GM06990 (cell line): ENCODE results near the gene CDX1.
A peak's percentile ranks its signal among the peaks of the same experiment; 100 is the strongest.

Experiments
- DNase-seq: peaks from one replicate; pipeline ENCODE4 v3.0.0-alpha.2; 2011; ENCODE audit not compliant: insufficient read length; ENCODE audit errors: extremely low read depth
- H3K27me3 ChIP-seq: replicated peaks from 2 replicates; pipeline ENCODE4 v1.6.0; 2011; ENCODE audit warnings: low read length; ENCODE audit not compliant: control insufficient read depth, insufficient read depth
- H3K36me3 ChIP-seq: 2 replicates; pipeline ENCODE4 v1.5.1; 2011; ENCODE audit warnings: low read length; ENCODE audit not compliant: control insufficient read depth, insufficient read depth
- H3K4me3 ChIP-seq: replicated peaks from 2 replicates; pipeline ENCODE4 v1.5.1; 2011; ENCODE audit warnings: low read depth, mild to moderate bottlenecking, control low read depth, low read length
- TF ChIP-seq, protein P1 (sequence below): IDR thresholded peaks from 2 replicates; pipeline ENCODE4 v1.5.1; 2011; ENCODE audit warnings: low read length, control low read depth, mild to moderate bottlenecking, inconsistent platforms; ENCODE audit not compliant: insufficient read depth, poor library complexity, severe bottlenecking

CDX1 gene

DNA sequence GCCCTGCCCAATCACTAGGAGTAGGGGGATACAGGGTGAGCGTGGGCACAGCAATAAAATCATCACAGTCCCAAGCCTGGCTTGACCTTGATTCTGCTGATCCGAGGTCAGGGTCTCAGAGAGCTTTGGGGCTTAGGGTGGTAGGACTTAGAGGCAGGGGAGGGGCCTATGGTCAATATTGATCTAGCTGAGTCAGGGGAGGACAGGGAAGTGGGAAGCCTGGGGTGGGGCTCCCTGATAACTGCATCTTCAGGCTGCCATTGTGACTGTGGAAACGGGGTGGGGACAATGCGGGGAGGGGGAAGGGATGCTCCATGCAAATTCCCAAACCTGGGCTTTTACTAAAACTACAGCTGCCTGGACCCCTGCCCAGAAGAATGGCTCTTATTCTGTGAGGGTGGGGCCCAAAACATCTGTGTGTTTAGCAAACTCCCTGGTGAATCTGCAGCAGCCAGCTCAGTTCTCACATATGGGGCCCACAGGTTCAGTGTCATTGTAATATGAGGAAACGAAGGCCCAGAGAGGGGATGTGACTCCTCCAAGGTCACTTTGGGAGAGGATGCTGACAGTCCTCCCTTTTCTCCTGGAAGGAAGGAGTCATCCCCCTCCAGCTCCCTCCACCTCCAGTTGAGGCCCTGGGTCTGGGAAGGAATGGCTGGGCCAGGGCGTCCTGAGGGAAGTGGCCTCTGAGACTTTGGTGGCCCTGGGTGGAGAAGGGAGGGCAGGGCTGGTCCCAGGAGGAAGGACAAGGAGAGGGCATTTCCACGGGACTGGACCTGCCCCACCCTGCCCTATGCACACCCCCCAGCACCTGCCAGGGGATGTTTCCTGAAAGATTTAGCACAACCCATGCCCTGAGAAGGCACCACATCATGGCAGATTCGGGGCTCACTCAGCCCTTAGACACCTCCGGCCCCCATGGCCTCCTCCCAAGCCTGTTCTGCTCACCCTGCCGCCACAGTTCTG lies 49.7 kb downstream of the CDX1 start:
- DNase-seq, result no peak
- Histone ChIP-seq H3K36me3 (no peaks in the 10 kb centered on the region), H3K4me3 (no peak overlapping the region), H3K27me3 (peaks cover 1% of the 10 kb centered on the region; the same call in 1 of the 2 replicates)
- TF ChIP-seq, protein P1, sequence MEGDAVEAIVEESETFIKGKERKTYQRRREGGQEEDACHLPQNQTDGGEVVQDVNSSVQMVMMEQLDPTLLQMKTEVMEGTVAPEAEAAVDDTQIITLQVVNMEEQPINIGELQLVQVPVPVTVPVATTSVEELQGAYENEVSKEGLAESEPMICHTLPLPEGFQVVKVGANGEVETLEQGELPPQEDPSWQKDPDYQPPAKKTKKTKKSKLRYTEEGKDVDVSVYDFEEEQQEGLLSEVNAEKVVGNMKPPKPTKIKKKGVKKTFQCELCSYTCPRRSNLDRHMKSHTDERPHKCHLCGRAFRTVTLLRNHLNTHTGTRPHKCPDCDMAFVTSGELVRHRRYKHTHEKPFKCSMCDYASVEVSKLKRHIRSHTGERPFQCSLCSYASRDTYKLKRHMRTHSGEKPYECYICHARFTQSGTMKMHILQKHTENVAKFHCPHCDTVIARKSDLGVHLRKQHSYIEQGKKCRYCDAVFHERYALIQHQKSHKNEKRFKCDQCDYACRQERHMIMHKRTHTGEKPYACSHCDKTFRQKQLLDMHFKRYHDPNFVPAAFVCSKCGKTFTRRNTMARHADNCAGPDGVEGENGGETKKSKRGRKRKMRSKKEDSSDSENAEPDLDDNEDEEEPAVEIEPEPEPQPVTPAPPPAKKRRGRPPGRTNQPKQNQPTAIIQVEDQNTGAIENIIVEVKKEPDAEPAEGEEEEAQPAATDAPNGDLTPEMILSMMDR, result no peak

- TF ChIP-seq, protein P1, result no peak
- H3K4me3 ChIP-seq, result no peak overlapping the region
- DNase-seq, result no peak
- no peaks in the 10 kb centered on the region for H3K36me3 ChIP-seq
- peaks cover 1% of the 10 kb centered on the region; the same call in 1 of the 2 replicates for H3K27me3 ChIP-seq
These were observed 50.5 kb downstream of the CDX1 start for GRCh38 chr5:150217038-150217437.

DNA sequence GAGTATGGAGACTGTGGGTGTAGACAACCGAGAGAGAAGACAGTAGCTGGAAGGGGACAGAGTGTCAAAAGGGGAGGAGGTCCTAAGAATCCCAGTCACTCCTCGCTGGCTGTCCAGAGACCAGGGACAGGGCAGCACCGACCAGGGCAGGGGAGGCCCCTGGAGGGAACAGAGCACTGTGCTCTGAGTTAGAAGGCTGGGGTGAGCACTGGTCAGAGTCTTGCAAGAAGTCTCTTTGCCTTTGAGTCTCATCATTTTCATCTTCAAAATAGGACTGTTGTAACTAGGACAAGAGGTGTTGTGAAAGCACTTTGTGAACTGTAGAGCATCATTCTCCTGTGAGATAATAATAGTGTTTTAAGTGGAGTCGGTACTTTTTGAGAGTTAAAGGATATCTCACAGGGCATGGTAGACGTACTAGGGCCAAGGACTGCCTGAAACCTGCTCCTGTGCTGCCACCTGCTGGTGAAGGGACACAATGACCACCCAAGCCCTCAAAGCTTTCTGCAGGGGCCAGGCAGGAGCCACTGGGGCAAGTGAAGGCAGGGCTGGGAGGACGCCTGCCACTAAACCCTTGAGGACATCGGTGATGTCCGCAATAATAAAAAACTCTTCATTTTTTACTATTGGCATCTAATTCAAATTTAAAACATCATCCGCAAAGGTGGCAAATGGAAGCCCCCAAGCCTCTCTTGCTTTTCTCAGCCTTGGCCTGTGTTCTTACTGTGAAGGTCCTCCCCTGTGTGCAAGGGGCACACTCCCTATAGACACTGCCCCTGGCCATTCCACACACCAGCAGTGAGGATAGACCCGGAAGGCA lies 51.5 kb downstream of the CDX1 start:
- Histone ChIP-seq H3K4me3 (no peak overlapping the region), H3K36me3 (no peaks in the 10 kb centered on the region), H3K27me3 (peaks cover 1% of the 10 kb centered on the region; the same call in 1 of the 2 replicates)
- peak; percentile 28 for DNase-seq
- TF ChIP-seq, protein P1, result peak; percentile 88

DNA sequence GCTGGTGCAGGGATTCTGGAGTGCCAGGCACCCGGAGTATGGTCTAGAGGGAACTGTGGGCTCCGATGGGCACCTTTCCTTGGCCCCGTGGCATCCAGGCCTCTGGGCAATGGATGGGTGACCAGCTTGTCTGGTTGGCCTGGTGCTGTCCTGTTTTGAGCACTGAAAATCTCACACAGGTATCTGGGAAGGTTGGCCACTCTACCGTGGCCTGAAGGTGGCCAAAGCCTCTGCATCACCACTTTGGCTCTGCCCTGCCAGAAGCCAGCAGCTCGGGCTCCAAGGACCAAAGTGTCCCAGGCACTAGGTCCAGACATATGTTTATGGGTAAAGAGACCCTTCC lies 52.1 kb downstream of the CDX1 start:
- TF ChIP-seq, protein P1, result no peak
- Histone ChIP-seq H3K27me3 (peaks cover 1% of the 10 kb centered on the region; the same call in 1 of the 2 replicates), H3K4me3 (no peak overlapping the region), H3K36me3 (no peaks in the 10 kb centered on the region)
- no peak for DNase-seq

- Histone ChIP-seq H3K27me3 (peaks cover 1% of the 10 kb centered on the region; the same call in 1 of the 2 replicates), H3K4me3 (no peak overlapping the region), H3K36me3 (no peaks in the 10 kb centered on the region)
- TF ChIP-seq, protein P1, result no peak
- DNase-seq, result no peak
These were observed 52.6 kb downstream of the CDX1 start for GRCh38 chr5:150219142-150219541.
